ENCODE results near the gene SCAF4.
"Not testable (repeated sequence)": the region's sequence is repeated elsewhere in the genome, so short reads cannot be mapped to it uniquely, and the experiment has no call there.

SCAF4 gene

DNA sequence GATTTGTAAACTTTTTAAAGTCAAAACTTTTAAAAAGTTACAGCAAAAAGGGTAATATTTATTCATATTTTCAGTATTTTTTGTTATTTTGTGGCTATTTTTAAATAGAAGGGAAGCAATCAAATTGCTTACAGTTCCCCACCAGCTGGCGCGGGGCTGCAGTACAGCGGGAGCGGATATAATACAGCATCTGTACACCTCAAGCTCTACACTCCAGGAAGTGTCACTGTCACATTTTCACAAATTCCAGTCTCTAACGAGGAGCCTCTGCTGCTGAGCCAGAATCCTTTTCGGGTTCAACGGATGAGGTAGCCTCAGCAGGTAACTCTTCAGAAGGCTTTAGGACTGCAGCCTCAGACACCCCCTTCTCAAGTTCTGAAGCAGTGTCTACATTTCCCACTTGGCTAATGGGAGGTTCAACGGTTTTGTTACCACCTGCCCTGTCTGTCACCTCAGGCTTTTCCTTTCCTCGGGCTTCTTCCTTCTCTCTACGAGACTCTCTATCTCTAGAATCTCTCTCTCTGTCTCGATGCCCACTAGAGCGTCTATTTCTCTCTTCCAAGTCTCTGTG lies 60.7 kb downstream of the SCAF4 start:
- no peak for DNase-seq (ENCODE audit: low read depth)

DNA sequence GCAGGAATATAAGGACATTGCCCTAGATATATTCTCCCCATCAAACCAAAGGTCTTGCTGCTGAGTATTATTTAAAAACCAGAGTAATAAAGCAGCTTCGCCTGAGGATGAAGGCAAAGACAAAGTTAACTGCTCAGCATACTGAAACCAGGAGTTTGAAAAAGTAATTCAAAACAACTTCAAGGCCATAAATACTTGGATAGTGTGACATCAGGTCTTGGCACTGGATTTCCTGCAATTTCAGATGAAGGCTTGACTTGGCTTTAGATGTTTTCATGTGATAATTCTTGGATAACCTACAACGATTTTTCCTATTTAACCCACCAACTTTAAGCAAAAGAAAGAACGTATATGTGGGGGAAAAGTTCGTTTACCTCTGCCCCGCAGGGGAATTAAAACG lies 61.8 kb downstream of the SCAF4 start:
- no peak for DNase-seq (ENCODE audit: low read depth)

DNA sequence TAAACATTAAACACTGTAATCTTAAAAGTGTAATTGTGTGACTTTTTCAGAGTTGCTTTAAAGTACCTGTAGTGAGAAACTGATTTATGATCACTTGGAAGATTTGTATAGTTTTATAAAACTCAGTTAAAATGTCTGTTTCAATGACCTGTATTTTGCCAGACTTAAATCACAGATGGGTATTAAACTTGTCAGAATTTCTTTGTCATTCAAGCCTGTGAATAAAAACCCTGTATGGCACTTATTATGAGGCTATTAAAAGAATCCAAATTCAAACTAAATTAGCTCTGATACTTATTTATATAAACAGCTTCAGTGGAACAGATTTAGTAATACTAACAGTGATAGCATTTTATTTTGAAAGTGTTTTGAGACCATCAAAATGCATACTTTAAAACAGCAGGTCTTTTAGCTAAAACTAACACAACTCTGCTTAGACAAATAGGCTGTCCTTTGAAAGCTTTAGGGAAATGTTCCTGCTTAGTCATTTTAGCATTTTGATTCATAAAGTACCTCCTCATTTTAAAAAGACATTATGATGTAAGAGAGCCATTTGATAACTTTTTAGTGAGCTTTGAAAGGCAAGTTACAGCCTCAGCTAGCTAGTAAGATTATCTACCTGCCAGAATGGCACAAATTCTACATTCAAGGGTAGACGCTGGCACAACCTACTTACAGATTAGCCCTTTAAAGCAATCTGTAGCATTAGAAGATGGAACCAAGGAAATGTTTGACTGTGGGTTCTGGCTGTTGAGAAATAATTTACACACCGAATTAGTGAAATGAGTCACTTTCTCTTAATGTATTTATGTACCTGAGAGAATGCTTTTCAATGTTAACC lies 63.0 kb downstream of the SCAF4 start:
- no peak for DNase-seq (ENCODE audit: low read depth)

DNA sequence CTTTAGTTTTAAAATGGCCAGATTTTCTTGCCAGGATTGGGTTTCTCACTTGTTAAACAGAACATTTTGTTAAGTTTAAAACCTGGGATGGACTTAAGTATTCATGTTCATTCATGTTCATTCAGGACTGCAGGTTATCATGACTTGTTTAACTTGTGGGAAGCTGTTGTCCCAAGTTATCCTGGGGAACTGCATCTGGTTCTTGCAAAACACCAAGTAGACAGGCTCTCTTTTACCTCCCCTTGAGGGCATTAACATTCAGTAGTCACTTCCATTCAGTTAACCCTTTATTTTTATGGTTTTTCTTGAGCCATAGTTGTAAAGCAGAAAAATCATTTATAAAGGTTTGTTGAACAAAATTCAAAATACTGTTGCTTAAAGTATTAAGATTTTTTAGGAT lies 64.3 kb downstream of the SCAF4 start:
- no peak for DNase-seq (ENCODE audit: low read depth)

DNA sequence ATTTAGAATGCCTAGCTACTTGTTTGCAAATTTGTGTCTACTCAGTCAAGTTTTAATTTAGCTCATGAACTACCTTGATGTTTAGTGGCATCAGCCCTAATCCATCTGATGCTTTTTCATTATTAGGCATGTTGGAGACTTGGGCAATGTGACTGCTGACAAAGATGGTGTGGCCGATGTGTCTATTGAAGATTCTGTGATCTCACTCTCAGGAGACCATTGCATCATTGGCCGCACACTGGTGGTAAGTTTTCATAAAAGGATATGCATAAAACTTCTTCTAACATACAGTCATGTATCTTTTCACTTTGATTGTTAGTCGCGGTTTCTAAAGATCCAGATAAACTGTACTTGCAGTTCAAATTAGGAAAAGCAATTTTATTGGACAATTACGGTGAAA lies 64.8 kb downstream of the SCAF4 start:
- no peak for DNase-seq (ENCODE audit: low read depth)

DNA sequence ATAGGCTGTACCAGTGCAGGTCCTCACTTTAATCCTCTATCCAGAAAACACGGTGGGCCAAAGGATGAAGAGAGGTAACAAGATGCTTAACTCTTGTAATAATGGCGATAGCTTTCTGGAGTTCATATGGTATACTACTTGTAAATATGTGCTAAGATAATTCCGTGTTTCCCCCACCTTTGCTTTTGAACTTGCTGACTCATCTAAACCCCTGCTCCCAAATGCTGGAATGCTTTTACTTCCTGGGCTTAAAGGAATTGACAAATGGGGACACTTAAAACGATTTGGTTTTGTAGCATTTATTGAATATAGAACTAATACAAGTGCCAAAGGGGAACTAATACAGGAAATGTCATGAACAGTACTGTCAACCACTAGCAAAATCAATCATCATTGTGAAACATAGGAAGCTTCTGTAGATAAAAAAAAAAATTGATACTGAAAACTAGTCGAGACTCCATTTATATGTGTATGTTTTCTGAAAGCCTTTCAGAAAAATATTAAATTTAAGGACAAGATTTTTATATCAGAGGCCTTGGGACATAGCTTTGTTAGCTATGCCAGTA lies 65.4 kb downstream of the SCAF4 start:
- DNase-seq (ENCODE audit: low read depth) = no peak

DNA sequence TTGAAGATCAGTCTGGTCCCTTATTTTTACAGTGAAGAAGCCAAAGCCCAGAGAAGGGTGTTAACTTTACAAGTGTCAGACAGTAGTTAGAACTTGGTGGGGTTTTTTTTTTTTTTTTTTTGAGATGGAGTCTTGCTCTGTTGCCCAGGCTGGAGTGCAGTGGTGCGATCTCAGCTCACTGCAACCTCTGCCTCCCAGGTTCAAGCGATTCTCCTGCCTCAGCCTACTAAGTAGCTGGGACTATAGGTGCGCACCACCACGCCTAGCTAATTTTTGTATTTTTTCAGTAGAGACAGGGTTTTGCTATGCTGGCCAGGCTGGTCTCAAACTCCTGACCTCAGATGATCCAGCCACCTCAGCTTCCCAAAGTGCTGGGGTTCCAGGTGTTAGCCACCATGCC lies 66.0 kb downstream of the SCAF4 start:
- not testable (repeated sequence) for DNase-seq (ENCODE audit: low read depth)

DNA sequence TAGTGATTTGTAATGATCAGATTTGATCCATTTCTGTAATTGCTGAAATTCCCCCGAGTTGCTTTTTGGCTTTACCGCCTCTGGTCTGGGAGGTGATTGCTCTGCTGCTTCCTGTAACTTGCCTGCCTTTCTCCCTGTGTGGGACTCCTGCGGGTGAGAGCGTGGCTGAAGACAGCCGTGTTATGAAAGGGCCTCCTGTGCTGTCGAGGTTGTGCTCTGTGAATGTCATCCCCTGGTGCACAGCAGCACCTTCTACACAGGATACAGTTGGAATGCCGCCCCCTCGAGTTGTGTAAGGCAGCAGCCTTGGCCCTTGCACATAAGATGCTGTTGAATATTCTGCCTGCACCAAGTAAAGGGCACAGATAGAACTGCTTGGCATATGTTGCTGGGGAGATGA lies 66.5 kb downstream of the SCAF4 start:
- no peak for DNase-seq (ENCODE audit: low read depth)

DNA sequence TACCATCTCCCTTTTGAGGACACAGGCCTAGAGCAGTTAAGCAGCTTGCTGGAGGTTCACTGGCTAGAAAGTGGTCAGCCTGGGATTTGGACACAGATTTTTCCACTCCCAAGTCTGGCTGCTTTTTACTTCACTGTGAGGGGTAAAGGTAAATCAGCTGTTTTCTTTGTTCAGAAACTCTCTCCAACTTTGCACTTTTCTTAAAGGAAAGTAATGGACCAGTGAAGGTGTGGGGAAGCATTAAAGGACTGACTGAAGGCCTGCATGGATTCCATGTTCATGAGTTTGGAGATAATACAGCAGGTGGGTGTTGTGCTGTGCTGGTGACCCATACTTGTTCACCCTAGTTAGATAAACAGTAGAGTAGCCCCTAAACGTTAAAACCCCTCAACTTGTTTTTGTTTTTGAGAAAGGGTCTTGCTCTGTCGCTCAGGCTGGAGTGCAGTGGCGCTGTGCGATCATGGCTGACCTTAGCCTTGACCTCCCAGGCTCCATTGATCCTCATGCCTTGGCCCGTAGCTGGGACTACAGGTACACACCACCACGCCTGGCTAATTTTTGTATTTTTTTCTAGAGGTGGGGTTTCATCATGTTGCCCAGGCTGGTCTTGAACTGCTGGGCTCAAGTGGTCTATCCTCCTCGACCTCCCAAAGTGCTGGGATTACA lies 68.2 kb downstream of the SCAF4 start:
- no peak for DNase-seq (ENCODE audit: low read depth)

DNA sequence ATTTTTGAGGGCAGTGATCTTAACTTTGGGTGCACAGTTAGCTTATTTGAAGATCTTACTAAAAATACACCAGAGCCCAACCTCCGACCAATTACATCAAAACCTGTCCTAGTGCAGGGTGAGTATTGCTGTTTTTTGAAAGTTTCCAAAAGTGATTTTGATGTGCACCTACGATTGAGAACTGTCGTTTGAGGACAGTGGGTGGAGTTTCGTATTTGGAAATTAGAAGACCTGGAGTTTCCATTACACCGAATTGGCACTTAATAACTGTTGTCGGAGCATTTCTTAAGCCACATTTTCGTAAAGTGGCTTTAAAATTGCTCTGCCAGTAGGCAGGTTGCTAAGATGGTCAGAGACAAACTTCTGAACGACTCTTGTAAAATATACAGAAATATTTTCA lies 71.3 kb downstream of the SCAF4 start:
- DNase-seq (ENCODE audit: low read depth) = no peak

DNA sequence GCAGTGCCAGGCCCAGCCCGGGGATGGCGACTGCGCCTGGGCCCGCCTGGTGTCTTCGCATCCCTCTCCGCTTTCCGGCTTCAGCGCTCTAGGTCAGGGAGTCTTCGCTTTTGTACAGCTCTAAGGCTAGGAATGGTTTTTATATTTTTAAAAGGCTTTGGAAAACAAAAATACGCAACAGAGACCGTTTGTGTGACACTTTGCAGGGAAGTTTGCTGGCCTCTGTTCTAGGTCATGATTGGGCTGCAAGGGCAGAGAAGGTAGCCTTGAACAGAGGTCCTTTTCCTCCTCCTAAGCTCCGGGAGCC lies 71.7 kb downstream of the SCAF4 start:
- no peak for DNase-seq (ENCODE audit: low read depth)

DNA sequence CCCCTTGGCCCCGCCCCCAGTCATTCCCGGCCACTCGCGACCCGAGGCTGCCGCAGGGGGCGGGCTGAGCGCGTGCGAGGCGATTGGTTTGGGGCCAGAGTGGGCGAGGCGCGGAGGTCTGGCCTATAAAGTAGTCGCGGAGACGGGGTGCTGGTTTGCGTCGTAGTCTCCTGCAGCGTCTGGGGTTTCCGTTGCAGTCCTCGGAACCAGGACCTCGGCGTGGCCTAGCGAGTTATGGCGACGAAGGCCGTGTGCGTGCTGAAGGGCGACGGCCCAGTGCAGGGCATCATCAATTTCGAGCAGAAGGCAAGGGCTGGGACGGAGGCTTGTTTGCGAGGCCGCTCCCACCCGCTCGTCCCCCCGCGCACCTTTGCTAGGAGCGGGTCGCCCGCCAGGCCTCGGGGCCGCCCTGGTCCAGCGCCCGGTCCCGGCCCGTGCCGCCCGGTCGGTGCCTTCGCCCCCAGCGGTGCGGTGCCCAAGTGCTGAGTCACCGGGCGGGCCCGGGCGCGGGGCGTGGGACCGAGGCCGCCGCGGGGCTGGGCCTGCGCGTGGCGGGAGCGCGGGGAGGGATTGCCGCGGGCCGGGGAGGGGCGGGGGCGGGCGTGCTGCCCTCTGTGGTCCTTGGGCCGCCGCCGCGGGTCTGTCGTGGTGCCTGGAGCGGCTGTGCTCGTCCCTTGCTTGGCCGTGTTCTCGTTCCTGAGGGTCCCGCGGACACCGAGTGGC lies 72.2 kb downstream of the SCAF4 start, which contains the start of gene SOD1:
Gene SOD1 (plus strand): TSS at position 158 of the 723 bp plus-strand sequence. CDS start 77 bp downstream, at position 235.
- DNase-seq (ENCODE audit: low read depth) = peak; percentile 95

DNA sequence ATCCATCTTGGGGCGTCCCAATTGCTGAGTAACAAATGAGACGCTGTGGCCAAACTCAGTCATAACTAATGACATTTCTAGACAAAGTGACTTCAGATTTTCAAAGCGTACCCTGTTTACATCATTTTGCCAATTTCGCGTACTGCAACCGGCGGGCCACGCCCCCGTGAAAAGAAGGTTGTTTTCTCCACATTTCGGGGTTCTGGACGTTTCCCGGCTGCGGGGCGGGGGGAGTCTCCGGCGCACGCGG lies 72.7 kb downstream of the SCAF4 start:
- DNase-seq (ENCODE audit: low read depth) = no peak

DNA sequence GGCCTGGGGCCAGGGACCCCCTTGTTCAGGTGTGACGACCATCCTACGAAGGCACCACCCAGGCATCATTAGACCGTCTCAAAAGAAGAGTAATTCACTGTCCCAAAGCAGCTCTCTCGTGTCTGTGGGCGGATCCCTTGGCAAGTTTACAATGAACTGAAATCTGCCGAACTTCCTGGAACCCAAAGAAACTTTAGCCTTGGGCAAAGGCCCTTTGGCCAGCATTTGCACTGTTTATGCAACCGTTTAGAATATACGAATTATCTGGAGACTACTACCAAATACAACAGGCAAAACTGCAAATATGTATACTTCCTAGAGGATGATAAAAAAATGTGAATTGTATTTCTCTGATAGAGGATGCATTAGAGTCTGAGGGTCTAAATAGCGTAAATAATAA lies 73.9 kb downstream of the SCAF4 start:
- no peak for DNase-seq (ENCODE audit: low read depth)

DNA sequence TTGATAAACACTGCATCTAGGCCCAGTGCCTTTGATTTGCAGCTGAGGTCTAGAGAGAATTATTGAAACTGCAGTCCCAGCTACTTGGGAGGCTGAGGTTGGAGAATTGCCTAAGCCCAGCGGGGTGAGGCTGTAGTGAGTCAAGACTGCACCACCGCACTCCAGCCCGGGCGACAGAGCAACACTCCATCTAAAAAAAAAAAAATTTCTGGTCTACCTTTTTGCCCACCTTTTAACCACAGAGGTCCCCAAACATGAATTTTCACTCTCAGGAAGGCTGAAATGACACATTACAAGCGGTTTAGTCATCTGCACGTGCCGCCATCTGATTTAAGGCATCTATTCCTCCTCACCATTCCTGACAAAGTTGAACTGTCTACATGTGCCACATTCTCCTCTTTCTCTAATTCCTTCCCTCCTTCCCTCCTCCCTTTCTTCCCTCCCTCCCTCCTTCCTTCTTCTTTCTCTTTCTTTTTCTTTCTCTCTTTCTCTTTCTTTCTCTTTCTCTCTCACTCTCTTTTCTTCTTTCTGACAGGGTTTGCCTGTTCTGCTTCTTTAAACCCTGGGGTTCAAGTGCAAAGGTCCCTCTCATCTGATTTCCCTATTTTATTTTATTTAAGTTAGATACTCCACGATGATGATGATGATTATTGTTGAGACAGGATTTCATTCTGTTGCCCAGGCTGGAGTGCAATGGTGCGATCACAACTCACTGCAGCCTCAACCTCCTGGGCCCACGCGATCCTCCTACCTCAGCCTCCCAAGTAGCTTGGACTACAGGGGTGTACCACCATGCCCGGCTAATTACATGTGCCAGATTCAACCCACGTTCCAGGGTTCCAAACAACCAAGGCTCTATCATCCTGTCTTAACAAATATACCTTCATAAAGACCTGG lies 75.5 kb downstream of the SCAF4 start:
- no peak for DNase-seq (ENCODE audit: low read depth)

DNA sequence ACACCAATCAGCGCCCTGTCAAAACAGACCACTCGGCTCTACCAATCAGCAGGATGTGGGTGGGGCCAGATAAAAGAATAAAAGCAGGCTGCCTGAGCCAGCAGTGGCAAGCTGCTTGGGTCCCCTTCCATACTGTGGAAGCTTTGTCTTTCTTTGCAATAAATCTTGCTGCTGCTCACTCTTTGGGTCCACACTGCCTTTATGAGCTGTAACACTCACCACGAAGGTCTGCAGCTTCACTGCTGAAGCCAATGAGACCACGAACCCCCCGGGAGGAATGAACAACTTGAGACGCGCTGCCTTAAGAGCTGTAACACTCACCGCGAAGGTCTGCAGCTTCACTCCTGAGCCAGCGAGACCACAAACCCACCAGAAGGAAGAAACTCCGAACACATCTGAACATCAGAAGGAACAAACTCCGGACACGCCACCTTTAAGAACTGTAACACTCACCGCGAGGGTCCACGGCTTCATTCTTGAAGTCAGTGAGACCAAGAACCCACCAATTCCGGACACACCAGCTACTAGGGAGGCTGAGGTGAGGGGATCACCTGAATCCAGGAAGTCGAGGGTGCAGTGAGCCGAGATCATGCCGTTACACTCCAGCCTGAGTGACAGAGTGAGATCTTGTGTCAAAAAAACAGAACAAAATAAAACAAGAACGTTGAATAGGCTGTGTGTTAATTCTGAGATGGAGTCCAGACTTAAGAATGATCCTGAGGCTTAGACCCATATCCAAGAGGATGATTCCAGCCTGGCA lies 76.9 kb downstream of the SCAF4 start:
- DNase-seq (ENCODE audit: low read depth) = not testable (repeated sequence)

DNA sequence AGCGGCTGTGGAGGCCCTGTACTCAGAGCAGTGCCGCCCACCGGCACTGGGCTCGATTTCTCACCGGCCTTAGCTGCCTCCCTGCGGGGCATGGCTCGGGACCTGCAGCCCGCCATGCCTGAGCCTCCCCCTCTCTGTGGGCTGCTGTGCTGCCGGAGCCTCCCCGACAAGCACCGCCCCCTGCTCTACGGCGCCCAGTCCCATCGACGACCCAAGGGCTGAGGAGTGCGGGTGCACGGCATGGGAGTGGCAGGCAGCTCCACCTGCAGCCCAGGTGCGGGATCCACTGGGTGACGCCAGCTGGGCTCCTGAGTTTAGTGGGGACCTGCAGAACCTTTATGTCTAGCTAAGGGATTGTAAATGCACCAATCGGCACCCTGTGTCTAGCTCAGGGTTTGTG lies 77.6 kb downstream of the SCAF4 start:
- no peak for DNase-seq (ENCODE audit: low read depth)

DNA sequence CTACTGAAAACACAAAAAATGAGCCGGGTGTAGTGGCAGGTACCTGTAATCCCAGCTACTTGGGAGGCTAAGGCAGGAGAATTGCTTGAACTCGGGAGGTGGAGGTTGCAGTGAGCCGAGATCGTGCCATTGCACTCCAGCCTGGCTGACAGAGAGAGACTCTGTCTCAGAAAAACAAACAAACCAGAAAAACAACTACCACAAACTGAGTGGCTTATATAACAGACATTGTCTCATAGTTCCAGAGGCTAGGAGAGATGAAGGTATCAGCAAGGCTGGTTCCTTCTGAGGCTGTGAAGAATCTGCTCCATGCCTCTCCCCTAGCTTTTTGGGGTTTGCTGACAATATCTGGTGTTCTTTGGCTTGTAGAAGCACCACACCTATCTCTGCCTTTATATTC lies 80.4 kb downstream of the SCAF4 start:
- not testable (repeated sequence) for DNase-seq (ENCODE audit: low read depth)

DNA sequence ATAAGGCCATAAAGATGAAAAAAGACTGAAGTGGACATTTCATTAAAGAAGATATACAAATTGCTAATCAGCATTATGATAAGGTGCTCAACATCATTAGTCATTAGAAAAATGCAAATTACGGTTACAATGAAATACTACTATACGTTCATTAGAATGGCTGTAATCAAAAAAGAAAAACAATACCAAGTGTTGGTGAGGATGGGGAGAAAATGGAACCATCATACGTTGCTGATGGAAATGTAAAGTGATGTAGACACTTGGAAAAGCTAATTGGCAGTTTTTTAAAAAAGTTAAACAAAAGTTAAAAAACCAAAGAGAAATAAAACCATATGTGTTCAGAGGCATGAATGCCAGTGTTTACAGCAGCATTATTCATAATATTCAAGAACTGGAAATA lies 81.0 kb downstream of the SCAF4 start:
- no peak for DNase-seq (ENCODE audit: low read depth)

DNA sequence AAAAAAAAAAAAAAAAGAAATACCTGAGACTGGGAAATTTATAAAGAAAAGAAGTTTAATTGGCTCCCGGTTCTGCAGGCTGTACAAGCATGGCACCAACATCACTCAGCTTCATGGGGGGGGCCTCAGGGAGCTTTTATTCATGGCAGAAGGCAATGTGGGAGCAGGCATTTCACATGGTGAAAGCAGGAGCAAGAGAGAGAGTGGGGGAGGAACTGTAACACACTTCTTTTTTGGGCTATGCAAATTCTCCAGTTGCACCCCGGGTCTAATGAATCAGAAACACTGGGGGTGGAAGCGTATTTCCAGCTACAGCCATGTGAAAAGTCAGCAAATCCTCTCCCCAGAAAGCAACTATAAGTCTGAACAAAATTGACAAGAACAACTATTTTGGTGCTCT lies 84.3 kb downstream of the SCAF4 start:
- no peak for DNase-seq (ENCODE audit: low read depth)

DNA sequence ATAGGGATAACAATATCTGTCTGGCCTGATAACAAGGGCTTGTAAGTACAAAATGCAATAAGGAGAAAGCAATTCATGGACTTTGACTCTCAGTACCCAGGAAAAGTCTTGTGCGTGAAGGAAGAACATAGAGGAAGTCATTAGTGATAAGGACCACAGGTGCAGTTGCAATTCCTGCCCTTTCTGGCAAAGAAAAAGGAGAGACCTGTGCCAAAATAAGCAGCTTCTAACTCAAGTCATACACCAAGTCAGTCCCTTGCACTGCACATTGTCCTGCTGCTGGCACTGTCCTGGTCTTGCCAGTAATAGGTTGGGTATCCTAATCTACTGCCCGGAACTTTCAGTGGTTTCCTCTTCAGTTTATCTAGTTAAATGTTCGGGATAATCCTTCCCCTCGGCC lies 87.3 kb downstream of the SCAF4 start:
- DNase-seq (ENCODE audit: low read depth) = no peak
